IMR-90 (cell line): ENCODE results near the gene GJD2. TPM values are rescaled to one million over a fixed set of nuclear protein-coding genes. Genes with fewer than 3 reads are reported as not detected.

Experiments used
- ATAC-seq: fragments of 200-7000 bp; cut with Tn5 transposase; 2 replicates; pipeline ENCODE4 v1.9.1; 2020; ENCODE audit warnings: low read depth, mild to moderate bottlenecking, moderate library complexity
- BruUV-seq: library from RNA; stranded (reverse); fragments of 400-500 nt; replicated peaks from 2 replicates; lab custom pipeline; 2021; lab: Mats Ljungman, UMichigan
- CTCF ChIA-PET: fragments of 300-600 bp; formaldehyde crosslinking; extraction: SDS; loops from one replicate; lab custom pipeline; 2021; ENCODE audit warnings: antibody characterized with exemption; lab: Yijun Ruan, JAX
- POLR2A ChIA-PET: fragments of 300-600 bp; sonication (Branson Sonifier 250); formaldehyde crosslinking; loops from one replicate; lab custom pipeline; 2022; ENCODE audit warnings: antibody characterized with exemption; ENCODE audit not compliant: unreplicated experiment; lab: Charles Lee
- DNase-seq: peaks from one replicate; pipeline ENCODE4 v3.0.0; 2013
- H2AFZ ChIP-seq: replicated peaks from 2 replicates; pipeline ENCODE3; 2013; ENCODE audit warnings: low read length, mild to moderate bottlenecking; ENCODE audit not compliant: poor library complexity
- H2AK5ac ChIP-seq: 2 replicates; pipeline ENCODE4 v1.6.1; 2013; ENCODE audit warnings: low read depth, low read length, inconsistent platforms
- H2AK9ac ChIP-seq: replicated peaks from 2 replicates; pipeline ENCODE3; 2013; ENCODE audit warnings: mild to moderate bottlenecking, low read depth, low read length, moderate library complexity; ENCODE audit not compliant: poor library complexity
- H2BK120ac ChIP-seq: 2 replicates; pipeline ENCODE4 v1.6.1; 2013; ENCODE audit warnings: low read depth, low read length, inconsistent platforms
- H2BK15ac ChIP-seq: 3 replicates; pipeline ENCODE4 v1.6.1; 2013; ENCODE audit warnings: low read depth, low read length, inconsistent platforms
- H2BK20ac ChIP-seq: 2 replicates; pipeline ENCODE4 v1.6.1; 2013; ENCODE audit warnings: low read depth, mild to moderate bottlenecking, inconsistent platforms, low read length, moderate library complexity
- H2BK5ac ChIP-seq: 2 replicates; pipeline ENCODE4 v1.6.1; 2013; ENCODE audit warnings: mild to moderate bottlenecking, low read depth, low read length, inconsistent platforms; ENCODE audit not compliant: poor library complexity, severe bottlenecking
- H3K14ac ChIP-seq: replicated peaks from 2 replicates; pipeline ENCODE4 v1.6.1; 2013; ENCODE audit warnings: low read depth, low read length, inconsistent platforms
- H3K18ac ChIP-seq: 2 replicates; pipeline ENCODE4 v1.6.1; 2013; ENCODE audit warnings: low read depth, low read length, control low read depth
- H3K23ac ChIP-seq: 2 replicates; pipeline ENCODE4 v1.6.1; 2013; ENCODE audit warnings: low read depth, low read length, inconsistent platforms
- H3K27ac ChIP-seq: 2 replicates; pipeline ENCODE4 v1.5.1; 2013; ENCODE audit warnings: mild to moderate bottlenecking, control low read depth, low read length; ENCODE audit not compliant: insufficient read depth
- H3K27me3 ChIP-seq: 2 replicates; pipeline ENCODE4 v1.6.1; 2013; ENCODE audit warnings: low read length; ENCODE audit not compliant: control insufficient read depth, insufficient read depth
- H3K36me3 ChIP-seq: 2 replicates; pipeline ENCODE4 v1.6.1; 2013; ENCODE audit warnings: low read length, mixed read lengths; ENCODE audit not compliant: control insufficient read depth, insufficient read depth
- H3K4ac ChIP-seq: 2 replicates; pipeline ENCODE4 v1.6.1; 2013; ENCODE audit warnings: low read depth, low read length, inconsistent platforms
- H3K4me1 ChIP-seq: 2 replicates; pipeline ENCODE4 v1.6.1; 2013; ENCODE audit warnings: low read length, mixed read lengths; ENCODE audit not compliant: control insufficient read depth, insufficient read depth
- H3K4me2 ChIP-seq: 2 replicates; pipeline ENCODE4 v1.6.1; 2013; ENCODE audit warnings: low read depth, mild to moderate bottlenecking, control low read depth, low read length, moderate library complexity
- H3K4me3 ChIP-seq: 2 replicates; pipeline ENCODE4 v1.5.1; 2013; ENCODE audit warnings: low read depth, mild to moderate bottlenecking, control low read depth, low read length, moderate library complexity; ENCODE audit not compliant: insufficient read depth
- H3K56ac ChIP-seq: 2 replicates; pipeline ENCODE4 v1.6.1; 2013; ENCODE audit warnings: low read length, inconsistent platforms; ENCODE audit not compliant: insufficient read depth; ENCODE audit errors: extremely low read depth
- H3K79me1 ChIP-seq, 2 experiments: 2 replicates each; pipeline ENCODE4 v1.6.1; 2013; ENCODE audit warnings: low read length in 2 of 2, inconsistent platforms in 1 of 2, low read depth in 1 of 2
- H3K9ac ChIP-seq: 2 replicates; pipeline ENCODE4 v1.6.1; 2013; ENCODE audit warnings: low read depth, low read length, control low read depth
- H3K9me1 ChIP-seq: 2 replicates; pipeline ENCODE4 v1.6.1; 2013; ENCODE audit warnings: low read length, inconsistent platforms; ENCODE audit not compliant: insufficient read depth
- H3K9me3 ChIP-seq: 2 replicates; pipeline ENCODE4 v1.6.1; 2013; ENCODE audit warnings: low read length; ENCODE audit not compliant: control insufficient read depth, insufficient read depth
- H4K20me1 ChIP-seq: 2 replicates; pipeline ENCODE4 v1.6.1; 2013; ENCODE audit warnings: low read length, inconsistent platforms; ENCODE audit not compliant: insufficient read depth
- H4K5ac ChIP-seq: 2 replicates; pipeline ENCODE4 v1.6.1; 2013; ENCODE audit warnings: mild to moderate bottlenecking, low read depth, low read length, control low read depth
- H4K8ac ChIP-seq, 2 experiments: 2 replicates each; pipeline ENCODE4 v1.6.1; 2013; ENCODE audit warnings: low read depth in 2 of 2, low read length in 2 of 2, control low read depth in 1 of 2, inconsistent platforms in 1 of 2
- H4K91ac ChIP-seq: 2 replicates; pipeline ENCODE4 v1.6.1; 2013; ENCODE audit warnings: low read depth, low read length, inconsistent platforms; ENCODE audit not compliant: insufficient read depth
- CHD1 ChIP-seq: IDR thresholded peaks from 2 replicates; pipeline ENCODE4 v1.6.1; 2012; ENCODE audit warnings: low read depth, low read length, improper control_type of control experiment
- CTCF ChIP-seq: conservative IDR thresholded peaks from 2 replicates; pipeline ENCODE4 v1.5.1; 2012; ENCODE audit warnings: mild to moderate bottlenecking, low read depth, low read length, improper control_type of control experiment
- FOS ChIP-seq: fragments of 150-350 bp; IDR thresholded peaks from 2 replicates; pipeline ENCODE4 v1.6.1; 2016; ENCODE audit warnings: low read depth, low read length
- MAFK ChIP-seq: IDR thresholded peaks from 2 replicates; pipeline ENCODE4 v1.6.1; 2012; ENCODE audit warnings: low read depth, low read length, improper control_type of control experiment
- MXI1 ChIP-seq: IDR thresholded peaks from 2 replicates; pipeline ENCODE4 v1.6.1; 2012; ENCODE audit warnings: low read depth, mild to moderate bottlenecking, low read length, moderate library complexity, borderline replicate concordance
- NFE2L2 ChIP-seq: fragments of 150-350 bp; IDR thresholded peaks from 2 replicates; pipeline ENCODE4 v1.6.1; 2016; ENCODE audit warnings: low read depth, mild to moderate bottlenecking, low read length
- RAD21 ChIP-seq: IDR thresholded peaks from 2 replicates; pipeline ENCODE4 v1.6.1; 2012; ENCODE audit warnings: low read length, improper control_type of control experiment
- RCOR1 ChIP-seq: IDR thresholded peaks from 2 replicates; pipeline ENCODE4 v1.6.1; 2012; ENCODE audit warnings: mild to moderate bottlenecking, low read length, improper control_type of control experiment; ENCODE audit not compliant: insufficient replicate concordance
- RFX5 ChIP-seq: IDR thresholded peaks from 2 replicates; pipeline ENCODE4 v1.8.0; 2012; ENCODE audit warnings: low read depth, mild to moderate bottlenecking, low read length, moderate library complexity
- WGBS, 2 experiments: methylation state at CpG; one replicate each; pipeline versions ENCODE4 v1.1.5 to v1.1.7; 2013; ENCODE audit warnings: missing lambda C conversion rate in 2 of 2; ENCODE audit not compliant: insufficient read length in 1 of 2; ENCODE audit errors: extremely low coverage in 2 of 2; 5-methylcytosine and 5-hydroxymethylcytosine counted together
- dilution Hi-C: fragments of 300-500 bp; cut with HindIII; formaldehyde crosslinking; loops from one replicate; pipeline ENCODE4 v1.14.3; 2018; ENCODE audit warnings: low sequenced_read_pairs; ENCODE audit not compliant: unreplicated experiment
- in situ Hi-C: fragments of 300-500 bp; cut with MboI; formaldehyde crosslinking; loops from 3 replicates; pipeline ENCODE4 v1.14.3; 2019; ENCODE audit warnings: low sequenced_read_pairs, inconsistent platforms, mixed read lengths
- intact Hi-C: fragments of 100-400 bp; cut with micrococcal nuclease; formaldehyde crosslinking; loops from 2 replicates; pipeline ENCODE4 v1.10.0; 2022
- polyA plus RNA-seq, 3 experiments: library from polyadenylated mRNA; depleted of rRNA; stranded (reverse); fragments of >200 nt; gene quantifications; 2 replicates each; pipeline ENCODE4 v1.2.3, GENCODE V29; 2012; ENCODE audit warnings: low replicate concordance in 1 of 3
- total RNA-seq: library from RNA; depleted of rRNA; stranded (reverse); fragments of >200 nt; gene quantifications from 2 replicates; pipeline ENCODE4 v1.2.3, GENCODE V29; 2012
- TF ChIP-seq, protein P1 (sequence below): fragments of 150-350 bp; IDR thresholded peaks from 2 replicates; pipeline ENCODE4 v1.6.1; 2017; ENCODE audit warnings: mild to moderate bottlenecking, antibody characterized with exemption, low read length, low read depth

GJD2 gene
- total and polyA plus RNA-seq, 2 of the 4 experiments (the other 2 are of a cell fraction), result not detected

DNA sequence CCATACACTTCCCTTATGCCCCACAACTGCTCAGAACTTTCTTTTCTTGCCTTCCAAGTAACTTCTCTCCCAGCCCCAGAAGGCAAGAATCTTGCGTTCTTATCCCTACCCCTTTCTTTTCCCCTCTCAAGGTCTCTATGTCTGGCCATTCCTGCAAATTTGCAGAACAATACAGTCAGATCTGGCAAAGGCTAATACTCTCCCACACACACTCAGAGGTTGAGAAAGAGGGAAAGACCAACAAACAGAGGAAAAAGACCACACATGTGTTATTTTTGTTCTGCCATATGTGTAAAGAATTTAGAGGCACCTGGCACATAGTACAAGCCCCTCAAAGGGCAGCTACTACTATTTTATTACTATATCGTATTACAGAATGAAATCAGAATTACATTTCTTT is 25.7 kb downstream of the GJD2 start:
- no peaks in the 10 kb centered on the region for H3K36me3 ChIP-seq
- no peaks in the 10 kb centered on the region; the same call in 1 of the 2 replicates for H3K9me3 ChIP-seq
- ChIA-PET CTCF (no interaction called here), POLR2A (no interaction called here)
- H3K9me1 ChIP-seq, result no peaks in the 10 kb centered on the region
- H4K91ac ChIP-seq, result no peak overlapping the region
- H2AK5ac ChIP-seq, result no peak overlapping the region
- TF ChIP-seq MXI1 (no peak), RAD21 (no peak), CTCF (no peak), NFE2L2 (no peak), RCOR1 (no peak), FOS (no peak), MAFK (no peak), RFX5 (no peak), CHD1 (no peak)
- TF ChIP-seq, protein P1, sequence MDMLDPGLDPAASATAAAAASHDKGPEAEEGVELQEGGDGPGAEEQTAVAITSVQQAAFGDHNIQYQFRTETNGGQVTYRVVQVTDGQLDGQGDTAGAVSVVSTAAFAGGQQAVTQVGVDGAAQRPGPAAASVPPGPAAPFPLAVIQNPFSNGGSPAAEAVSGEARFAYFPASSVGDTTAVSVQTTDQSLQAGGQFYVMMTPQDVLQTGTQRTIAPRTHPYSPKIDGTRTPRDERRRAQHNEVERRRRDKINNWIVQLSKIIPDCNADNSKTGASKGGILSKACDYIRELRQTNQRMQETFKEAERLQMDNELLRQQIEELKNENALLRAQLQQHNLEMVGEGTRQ, result no peak
- H3K14ac ChIP-seq, result no peak overlapping the region
- no peak overlapping the region for H2AFZ ChIP-seq
- peaks cover 6% of the 10 kb centered on the region; the same call in 1 of the 2 replicates for H3K4me1 ChIP-seq
- H3K9ac ChIP-seq, result no peak overlapping the region
- no peak overlapping the region for H4K8ac ChIP-seq
- no peak overlapping the region for H2AK9ac ChIP-seq
- no peak overlapping the region for H3K4ac ChIP-seq
- no peak overlapping the region for H3K18ac ChIP-seq
- H4K20me1 ChIP-seq, result no peaks in the 10 kb centered on the region
- no CpG with 5 or more reads among the region's 2 CpGs for WGBS, 2 experiments
- dilution Hi-C loops, result no loop called here
- no peak overlapping the region for H3K4me2 ChIP-seq
- H3K56ac ChIP-seq, result no peak overlapping the region
- no TSS peak for BruUV-seq
- DNase-seq (no peak), ATAC-seq (no peak)
- no peak overlapping the region for H2BK20ac ChIP-seq
- no peak overlapping the region for H4K5ac ChIP-seq
- peaks cover under 1% of the 10 kb centered on the region; the same call in 1 of the 2 replicates for H3K27me3 ChIP-seq
- H2BK5ac ChIP-seq, result no peak overlapping the region
- no peak overlapping the region for H3K4me3 ChIP-seq
- intact Hi-C loops, result loop anchor here (5.0 kb wide), 1 partner anchor 83 kb away; no protein-coding TSS in a partner anchor
- H2BK15ac ChIP-seq, result no peak overlapping the region
- in situ Hi-C loops, result no loop called here
- H2BK120ac ChIP-seq, result no peak overlapping the region
- H3K79me1 ChIP-seq, result no peaks in the 10 kb centered on the region
- H3K23ac ChIP-seq, result no peak overlapping the region
- no peak overlapping the region for H3K27ac ChIP-seq
